ENCODE measurements around the gene MARCHF3. TPM values are rescaled to one million over a fixed set of nuclear protein-coding genes. Genes with fewer than 3 reads are reported as not detected.

The MARCHF3 gene
- total and polyA plus RNA-seq, 2 donors (not counting 1 experiment from before 2014, with no cell fraction given): 8.6 to 11.6 TPM

GRCh38 chr5:126953640-126954039, 76.7 kb downstream of the MARCHF3 start:
- TF ChIP-seq CTCF (conservative IDR thresholded peaks at IDR 0.05 in 1 of 2, IDR thresholded peaks at IDR 0.05 in 1 of 2; ENCODE audit: low read depth in 1 of 2, low read length in 2 of 2) (no peak), EZH2 (IDR thresholded peaks at IDR 0.05; ENCODE audit: low read length, missing control alignments) (no peak)
- no peaks in the 10 kb centered on the region for H3K36me3 ChIP-seq (ENCODE audit: control insufficient read depth, insufficient read depth, low read length)
- H3K9ac ChIP-seq (ENCODE audit: insufficient read depth, low read length): no peak overlapping the region
- H3K27me3 ChIP-seq (ENCODE audit: control insufficient read depth, insufficient read depth, low read length): no peaks in the 10 kb centered on the region
- no peaks in the 10 kb centered on the region for H3K9me3 ChIP-seq (ENCODE audit: control insufficient read depth, insufficient read depth, low read depth, low read length)
- H3K4me2 ChIP-seq (ENCODE audit: extremely low read depth, insufficient read depth, low read length): no peak overlapping the region
- no peaks in the 10 kb centered on the region for H3K79me2 ChIP-seq (ENCODE audit: control insufficient read depth, insufficient read depth, low read length)
- no peak overlapping the region for H3K27ac ChIP-seq (ENCODE audit: insufficient read depth, low read length)
- no peak for DNase-seq (ENCODE audit: low read depth in 2 of 2)
- no peaks in the 10 kb centered on the region for H4K20me1 ChIP-seq (ENCODE audit: control insufficient read depth, extremely low read depth, insufficient read depth, low read length)
- no peaks in the 10 kb centered on the region for H3K4me1 ChIP-seq (ENCODE audit: control insufficient read depth, extremely low read depth, insufficient read depth, low read length)
- no peak overlapping the region for H3K4me3 ChIP-seq (replicated peaks in 1 of 4; ENCODE audit: control extremely low read depth in 1 of 4, insufficient read depth in 1 of 4, low read depth in 3 of 4, low read length in 4 of 4)
- H2AFZ ChIP-seq (ENCODE audit: low read length): no peak overlapping the region

GRCh38 chr5:126949475-126949874, 80.9 kb downstream of the MARCHF3 start:
- H3K4me2 ChIP-seq (ENCODE audit: extremely low read depth, insufficient read depth, low read length): no peak overlapping the region
- DNase-seq (ENCODE audit: low read depth in 2 of 2): no peak
- H4K20me1 ChIP-seq (ENCODE audit: control insufficient read depth, extremely low read depth, insufficient read depth, low read length): no peaks in the 10 kb centered on the region
- no peaks in the 10 kb centered on the region for H3K36me3 ChIP-seq (ENCODE audit: control insufficient read depth, insufficient read depth, low read length)
- no peak overlapping the region for H2AFZ ChIP-seq (ENCODE audit: low read length)
- TF ChIP-seq EZH2 (IDR thresholded peaks at IDR 0.05; ENCODE audit: low read length, missing control alignments) (no peak), CTCF (conservative IDR thresholded peaks at IDR 0.05 in 1 of 2, IDR thresholded peaks at IDR 0.05 in 1 of 2; ENCODE audit: low read depth in 1 of 2, low read length in 2 of 2) (no peak)
- no peaks in the 10 kb centered on the region for H3K79me2 ChIP-seq (ENCODE audit: control insufficient read depth, insufficient read depth, low read length)
- H3K27me3 ChIP-seq (ENCODE audit: control insufficient read depth, insufficient read depth, low read length): no peaks in the 10 kb centered on the region
- no peaks in the 10 kb centered on the region for H3K9me3 ChIP-seq (ENCODE audit: control insufficient read depth, insufficient read depth, low read depth, low read length)
- H3K4me1 ChIP-seq (ENCODE audit: control insufficient read depth, extremely low read depth, insufficient read depth, low read length): no peaks in the 10 kb centered on the region
- H3K9ac ChIP-seq (ENCODE audit: insufficient read depth, low read length): no peak overlapping the region
- H3K4me3 ChIP-seq (replicated peaks in 1 of 4; ENCODE audit: control extremely low read depth in 1 of 4, insufficient read depth in 1 of 4, low read depth in 3 of 4, low read length in 4 of 4): no peak overlapping the region
- H3K27ac ChIP-seq (ENCODE audit: insufficient read depth, low read length): no peak overlapping the region

GRCh38 chr5:126948453-126948852, 81.9 kb downstream of the MARCHF3 start:
- Histone ChIP-seq H3K36me3 (ENCODE audit: control insufficient read depth, insufficient read depth, low read length) (no peaks in the 10 kb centered on the region), H3K4me1 (ENCODE audit: control insufficient read depth, extremely low read depth, insufficient read depth, low read length) (no peaks in the 10 kb centered on the region), H3K4me2 (ENCODE audit: extremely low read depth, insufficient read depth, low read length) (no peak overlapping the region), H3K9ac (ENCODE audit: insufficient read depth, low read length) (no peak overlapping the region), H3K4me3 (replicated peaks in 1 of 4; ENCODE audit: control extremely low read depth in 1 of 4, insufficient read depth in 1 of 4, low read depth in 3 of 4, low read length in 4 of 4) (no peak overlapping the region), H3K27ac (ENCODE audit: insufficient read depth, low read length) (no peak overlapping the region), H3K9me3 (ENCODE audit: control insufficient read depth, insufficient read depth, low read depth, low read length) (no peaks in the 10 kb centered on the region), H2AFZ (ENCODE audit: low read length) (no peak overlapping the region), H3K79me2 (ENCODE audit: control insufficient read depth, insufficient read depth, low read length) (no peaks in the 10 kb centered on the region), H4K20me1 (ENCODE audit: control insufficient read depth, extremely low read depth, insufficient read depth, low read length) (no peaks in the 10 kb centered on the region), H3K27me3 (ENCODE audit: control insufficient read depth, insufficient read depth, low read length) (no peaks in the 10 kb centered on the region)
- DNase-seq (ENCODE audit: low read depth in 2 of 2): no peak
- TF ChIP-seq EZH2 (IDR thresholded peaks at IDR 0.05; ENCODE audit: low read length, missing control alignments): no peak
- TF ChIP-seq CTCF (conservative IDR thresholded peaks at IDR 0.05 in 1 of 2, IDR thresholded peaks at IDR 0.05 in 1 of 2; ENCODE audit: low read depth in 1 of 2, low read length in 2 of 2): no peak

Measured in fibroblast of lung (primary cell).